ENCODE data around the gene OR10H3. TPM values are rescaled to one million over a fixed set of nuclear protein-coding genes. Genes with fewer than 3 reads are reported as not detected.

Gene OR10H3, protein sequence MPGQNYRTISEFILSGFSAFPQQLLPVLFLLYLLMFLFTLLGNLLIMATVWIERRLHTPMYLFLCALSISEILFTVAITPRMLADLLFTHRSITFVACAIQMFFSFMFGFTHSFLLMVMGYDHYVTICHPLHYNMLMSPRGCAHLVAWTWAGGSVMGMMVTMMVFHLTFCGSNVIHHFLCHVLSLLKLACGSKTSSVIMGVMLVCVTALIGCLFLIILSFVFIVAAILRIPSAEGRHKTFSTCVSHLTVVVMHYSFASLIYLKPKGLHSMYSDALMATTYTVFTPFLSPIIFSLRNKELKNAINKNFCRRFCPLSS
- total RNA-seq (not detected), polyA plus RNA-seq (not detected)
- long read RNA-seq, donor 1, result 0 reads
- long read RNA-seq, donor 2, result 0 reads
- long read RNA-seq, donor 3, result 0 reads

DNA sequence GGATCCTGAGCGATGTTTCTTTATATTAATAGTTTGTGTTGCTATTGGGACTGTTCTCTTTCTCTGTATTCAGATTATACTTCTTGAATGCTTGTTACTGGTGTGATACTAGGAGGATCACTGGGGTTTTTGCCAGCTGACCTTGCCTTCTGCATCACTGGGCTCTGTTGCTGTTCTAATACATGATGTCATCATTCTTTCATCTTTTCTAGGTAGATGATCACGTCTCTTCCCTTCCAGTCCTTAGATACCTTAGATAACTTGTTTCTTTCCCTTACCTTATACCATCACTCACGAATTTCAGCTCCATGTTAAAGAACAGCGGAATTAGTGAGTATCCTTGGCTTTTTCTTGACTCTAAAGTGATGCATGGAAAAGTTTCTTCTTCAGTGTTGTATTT, at the start of gene OR10H3:
Gene OR10H3, plus strand, starts transcription at position 264 of the 400 bp plus-strand sequence. CDS start 3,408 bp downstream, outside the sequence.
- Histone ChIP-seq H3K27me3 (no peaks in the 10 kb centered on the region), H3K9me3 (no peaks in the 10 kb centered on the region), H3K4me3 (no peak within 1 kb of the TSS), H3K27ac (no peak within 1 kb of the TSS), H3K4me1 (ENCODE audit: insufficient read depth) (no peaks in the 10 kb centered on the region), H3K36me3 (no peaks in the 10 kb centered on the region)
- intact Hi-C loops (cut with DNase I), result no loop called here
- WGBS, 3 donors, result 50 to 65% (median 59%) methylated on average over 4 of the region's 4 CpGs
- TF ChIP-seq, protein P1, sequence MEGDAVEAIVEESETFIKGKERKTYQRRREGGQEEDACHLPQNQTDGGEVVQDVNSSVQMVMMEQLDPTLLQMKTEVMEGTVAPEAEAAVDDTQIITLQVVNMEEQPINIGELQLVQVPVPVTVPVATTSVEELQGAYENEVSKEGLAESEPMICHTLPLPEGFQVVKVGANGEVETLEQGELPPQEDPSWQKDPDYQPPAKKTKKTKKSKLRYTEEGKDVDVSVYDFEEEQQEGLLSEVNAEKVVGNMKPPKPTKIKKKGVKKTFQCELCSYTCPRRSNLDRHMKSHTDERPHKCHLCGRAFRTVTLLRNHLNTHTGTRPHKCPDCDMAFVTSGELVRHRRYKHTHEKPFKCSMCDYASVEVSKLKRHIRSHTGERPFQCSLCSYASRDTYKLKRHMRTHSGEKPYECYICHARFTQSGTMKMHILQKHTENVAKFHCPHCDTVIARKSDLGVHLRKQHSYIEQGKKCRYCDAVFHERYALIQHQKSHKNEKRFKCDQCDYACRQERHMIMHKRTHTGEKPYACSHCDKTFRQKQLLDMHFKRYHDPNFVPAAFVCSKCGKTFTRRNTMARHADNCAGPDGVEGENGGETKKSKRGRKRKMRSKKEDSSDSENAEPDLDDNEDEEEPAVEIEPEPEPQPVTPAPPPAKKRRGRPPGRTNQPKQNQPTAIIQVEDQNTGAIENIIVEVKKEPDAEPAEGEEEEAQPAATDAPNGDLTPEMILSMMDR (IDR thresholded peaks at IDR 0.05), result no peak
- TF ChIP-seq POLR2A (IDR thresholded peaks at IDR 0.05) (no peak), EP300 (IDR thresholded peaks at IDR 0.05) (no peak)
- DNase-seq, result no peak

DNA sequence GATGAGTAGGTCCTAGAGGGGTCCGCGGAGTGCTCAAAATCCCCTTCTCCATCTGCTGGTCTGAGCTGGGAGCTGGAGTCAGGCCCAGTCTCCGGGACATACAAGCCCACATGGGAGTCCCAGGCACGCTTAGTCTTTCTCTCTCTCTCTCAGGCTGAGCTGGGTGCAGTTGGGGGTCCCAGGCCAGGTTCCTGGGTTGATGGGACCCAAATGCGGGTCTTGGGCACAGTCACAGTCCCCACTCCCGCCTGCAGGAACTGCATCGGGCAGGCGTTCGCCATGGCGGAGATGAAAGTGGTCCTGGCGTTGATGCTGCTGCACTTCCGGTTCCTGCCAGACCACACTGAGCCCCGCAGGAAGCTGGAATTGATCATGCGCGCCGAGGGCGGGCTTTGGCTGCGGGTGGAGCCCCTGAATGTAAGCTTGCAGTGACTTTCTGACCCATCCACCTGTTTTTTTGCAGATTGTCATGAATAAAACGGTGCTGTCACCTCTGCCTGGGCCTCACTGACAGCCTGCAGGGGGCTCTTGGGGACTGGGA, 41.1 kb upstream of the OR10H3 start:
- intact Hi-C loops (cut with DNase I), result no loop called here
- Histone ChIP-seq H3K9me3 (no peaks in the 10 kb centered on the region), H3K4me3 (no peak overlapping the region), H3K36me3 (no peaks in the 10 kb centered on the region), H3K27ac (no peak overlapping the region), H3K27me3 (no peaks in the 10 kb centered on the region), H3K4me1 (ENCODE audit: insufficient read depth) (no peaks in the 10 kb centered on the region)
- TF ChIP-seq, protein P1 (IDR thresholded peaks at IDR 0.05), result no peak
- no peak for TF ChIP-seq EP300 (IDR thresholded peaks at IDR 0.05)
- TF ChIP-seq POLR2A (IDR thresholded peaks at IDR 0.05), result no peak
- no peak for DNase-seq
- WGBS, 3 donors, result 66 to 71% (median 69%) methylated on average over 19 of the region's 19 CpGs

DNA sequence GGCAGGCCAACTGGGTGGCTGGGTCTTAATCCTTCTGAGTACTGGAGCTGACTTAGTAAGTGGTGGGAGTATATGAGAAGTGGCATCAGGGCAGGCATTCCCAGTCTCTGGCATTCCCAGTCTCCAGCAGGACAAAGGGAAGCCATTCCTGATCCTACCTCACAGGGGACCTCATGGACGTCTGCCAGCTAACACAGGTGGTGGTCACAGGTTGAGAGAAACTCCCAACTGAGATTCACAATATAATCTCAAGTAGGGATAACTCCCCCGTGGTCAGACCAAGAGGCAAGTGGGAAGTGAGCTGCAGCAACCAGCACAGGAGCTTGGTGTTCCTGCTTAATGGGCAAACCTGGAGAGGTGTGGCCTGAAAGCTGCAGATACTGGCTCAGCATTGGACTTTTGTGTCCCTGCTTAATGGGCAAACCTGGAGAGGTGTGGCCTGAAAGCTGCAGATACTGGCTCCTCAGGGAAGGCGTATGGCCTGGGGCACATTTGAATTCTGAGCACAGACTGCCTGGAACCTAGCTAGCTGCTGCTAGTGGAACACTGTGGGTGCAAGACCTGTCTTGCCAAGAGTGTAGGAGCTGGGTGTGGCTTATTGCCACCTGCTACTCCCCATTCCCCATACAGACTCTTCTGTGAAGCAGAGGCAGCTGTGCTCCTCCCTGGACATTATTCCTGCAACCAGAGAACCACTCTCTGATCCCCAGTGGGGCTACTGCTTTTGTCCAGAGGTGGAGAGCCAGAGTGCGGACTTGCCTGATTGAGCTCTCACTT, 35.8 kb upstream of the OR10H3 start:
- intact Hi-C loops (cut with DNase I), result no loop called here
- H3K27ac ChIP-seq, result no peak overlapping the region
- no peaks in the 10 kb centered on the region for H3K27me3 ChIP-seq
- H3K36me3 ChIP-seq, result no peaks in the 10 kb centered on the region
- WGBS, 3 donors, result 35 to 61% (median 61%) methylated on average over 4 of the region's 4 CpGs
- no peaks in the 10 kb centered on the region for H3K9me3 ChIP-seq
- H3K4me1 ChIP-seq (ENCODE audit: insufficient read depth), result no peaks in the 10 kb centered on the region
- TF ChIP-seq EP300 (IDR thresholded peaks at IDR 0.05), result no peak
- TF ChIP-seq, protein P1 (IDR thresholded peaks at IDR 0.05), result no peak
- TF ChIP-seq POLR2A (IDR thresholded peaks at IDR 0.05), result no peak
- no peak overlapping the region for H3K4me3 ChIP-seq
- no peak for DNase-seq

DNA sequence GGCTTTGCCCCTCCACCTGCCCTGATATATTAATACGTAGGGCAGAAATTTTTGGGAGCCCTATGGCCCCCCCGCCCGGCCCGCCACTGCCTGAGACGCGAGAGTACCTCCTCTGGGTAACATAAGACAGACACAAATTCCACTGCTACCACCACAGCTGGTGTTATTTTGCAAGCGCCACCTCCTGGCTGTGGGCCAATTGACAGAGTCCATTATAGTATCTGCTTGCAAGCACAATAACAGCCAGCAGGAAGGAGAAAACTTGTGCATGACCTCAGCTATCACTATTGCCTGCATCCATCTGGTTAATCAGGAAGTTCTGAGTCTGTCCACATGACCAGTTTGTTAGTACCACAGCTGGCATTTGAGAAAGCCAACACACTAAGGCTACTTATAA, 35.3 kb upstream of the OR10H3 start:
- Histone ChIP-seq H3K4me1 (ENCODE audit: insufficient read depth) (no peaks in the 10 kb centered on the region), H3K4me3 (no peak overlapping the region), H3K27ac (no peak overlapping the region), H3K27me3 (no peaks in the 10 kb centered on the region), H3K9me3 (no peaks in the 10 kb centered on the region), H3K36me3 (no peaks in the 10 kb centered on the region)
- intact Hi-C loops (cut with DNase I), result no loop called here
- no peak for TF ChIP-seq EP300 (IDR thresholded peaks at IDR 0.05)
- TF ChIP-seq, protein P1 (IDR thresholded peaks at IDR 0.05), result no peak
- TF ChIP-seq POLR2A (IDR thresholded peaks at IDR 0.05), result no peak
- DNase-seq, result peak; percentile 32 to 76 (median 58)
- 3 to 7% (median 5%) methylated on average over 7 of the region's 7 CpGs for WGBS, 3 donors

Measured in ovary (tissue), 10 donors.